GDM1 (cell line): Measurements from ENCODE around the gene TTLL5.

Experiments used
- DNase-seq: peaks from one replicate; lab custom pipeline; 2025; lab: John Stamatoyannopoulos, UW

Gene TTLL5

DNA sequence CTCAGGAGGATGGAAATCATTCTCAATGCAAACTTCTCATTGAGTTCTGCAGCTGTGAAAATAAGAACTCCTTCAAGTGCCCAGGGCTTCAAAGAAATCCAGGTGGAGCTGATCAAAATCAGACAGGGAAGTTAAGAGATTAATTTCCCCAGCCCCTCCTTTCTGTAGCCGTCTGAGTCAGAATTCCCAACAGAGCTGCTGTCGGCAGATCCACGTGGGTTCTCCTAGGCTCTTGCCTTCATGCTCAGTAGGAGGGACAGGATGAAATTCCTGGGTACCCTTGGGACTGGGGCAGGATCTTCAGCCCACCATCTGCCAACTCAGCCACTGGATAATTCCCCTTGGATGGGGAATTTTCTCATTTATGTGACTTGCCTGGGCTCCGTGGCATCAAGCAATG is 307.4 kb downstream of the TTLL5 start:
- no peak for DNase-seq

DNA sequence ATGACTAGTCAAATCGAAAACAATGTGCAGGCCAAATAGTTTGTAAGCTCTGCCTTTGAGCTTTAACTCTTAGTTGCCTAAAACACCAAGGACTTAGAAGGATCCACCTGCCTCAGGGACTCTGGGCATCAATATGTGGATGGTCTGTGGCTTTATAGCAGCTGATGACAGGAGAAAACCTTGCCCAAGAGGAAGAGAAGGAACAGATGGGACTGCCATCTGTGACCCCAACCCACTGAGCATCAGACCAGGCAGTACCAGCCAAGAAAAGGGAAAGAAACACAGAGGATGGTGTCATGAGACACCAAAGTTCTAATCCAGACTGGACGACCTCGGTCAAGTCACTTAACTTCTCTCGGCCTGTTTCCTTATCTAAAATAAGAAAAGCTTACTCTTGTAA is 308.1 kb downstream of the TTLL5 start:
- DNase-seq: no peak

DNA sequence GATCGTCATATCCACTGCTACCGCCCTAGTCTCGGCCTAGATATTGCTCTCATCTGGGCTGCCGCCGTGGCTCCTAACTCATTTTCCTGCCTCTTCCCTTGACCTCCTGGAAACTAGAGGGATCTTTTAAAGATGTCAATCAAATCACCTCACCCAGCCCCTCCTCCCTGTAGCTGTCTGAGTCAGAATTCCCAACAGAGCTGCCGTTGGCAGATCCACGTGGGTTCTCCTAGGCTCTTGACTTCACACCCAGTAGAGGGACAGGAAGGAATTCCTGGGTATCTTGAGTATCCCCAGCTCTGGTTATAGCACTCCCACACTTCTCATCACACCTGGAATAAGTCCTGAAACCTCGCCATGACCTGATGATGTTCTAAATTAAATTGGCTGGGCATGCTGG is 308.8 kb downstream of the TTLL5 start:
- no peak for DNase-seq

DNA sequence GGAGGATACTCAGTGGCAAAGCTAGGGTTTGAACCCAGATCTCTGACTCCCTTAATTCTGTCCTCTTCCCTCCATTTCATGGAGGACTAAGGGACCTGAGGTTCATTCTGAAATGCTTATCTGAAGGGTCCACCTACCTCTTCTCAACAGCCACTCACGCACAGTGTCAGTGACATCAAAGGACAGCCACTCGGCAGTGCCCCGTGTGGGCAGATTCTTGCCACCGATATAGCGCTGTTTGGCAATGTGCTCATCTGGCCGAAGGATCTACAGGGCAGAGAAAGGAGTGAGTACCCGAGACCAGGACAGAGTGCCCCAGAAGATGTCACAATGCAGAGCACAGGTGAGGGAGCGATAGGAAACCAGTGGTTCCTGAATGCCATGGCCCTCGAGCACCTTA is 309.9 kb downstream of the TTLL5 start:
- no peak for DNase-seq

DNA sequence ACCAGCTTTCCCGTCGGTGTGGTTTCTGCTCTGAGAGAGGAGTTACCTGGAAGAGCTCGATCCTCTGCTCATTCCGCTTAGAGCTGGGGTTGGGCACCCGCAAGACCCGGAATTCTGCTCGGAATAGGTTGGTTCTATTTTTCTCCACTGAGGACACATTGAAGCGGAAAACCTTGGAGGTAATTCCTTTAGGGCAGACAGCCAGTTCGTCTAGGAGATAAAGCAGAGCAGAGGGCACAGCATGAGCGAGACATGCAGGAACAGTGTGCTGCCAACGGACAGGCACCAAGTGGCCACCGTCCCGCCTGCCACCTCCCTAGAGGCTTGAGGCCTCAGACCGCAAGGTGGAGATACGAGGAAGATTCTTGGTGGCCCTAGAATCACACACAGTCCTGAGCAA is 310.5 kb downstream of the TTLL5 start:
- no peak for DNase-seq

DNA sequence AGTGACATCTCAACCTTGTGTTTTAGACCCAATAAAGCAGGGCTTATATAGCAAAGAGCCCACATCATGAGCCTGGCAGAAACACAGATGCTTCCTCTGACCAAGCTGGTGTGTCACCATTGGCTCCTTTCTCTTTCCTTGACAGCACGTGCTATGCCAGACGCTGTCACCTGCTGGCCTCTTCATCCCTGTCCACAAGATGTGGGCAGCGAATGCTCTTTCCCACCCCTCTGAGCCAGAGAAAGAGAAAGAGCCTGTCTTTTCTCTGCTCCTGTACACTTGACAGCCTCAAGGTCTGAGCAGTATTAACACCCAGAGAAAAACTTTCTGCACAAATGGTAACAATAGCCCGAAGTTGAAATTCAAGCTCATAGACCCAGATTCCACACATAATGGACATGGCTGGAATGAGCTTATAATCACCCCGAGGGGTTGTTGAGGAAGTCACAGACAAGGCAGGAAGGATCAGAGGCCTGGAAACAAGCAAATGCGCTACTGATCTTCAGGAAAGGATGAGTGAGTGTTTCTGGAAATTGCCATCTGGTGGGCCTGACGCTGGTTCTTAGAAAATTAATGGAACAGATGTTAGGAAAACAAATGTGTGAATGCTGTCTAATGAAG is 311.9 kb downstream of the TTLL5 start:
- DNase-seq: no peak

DNA sequence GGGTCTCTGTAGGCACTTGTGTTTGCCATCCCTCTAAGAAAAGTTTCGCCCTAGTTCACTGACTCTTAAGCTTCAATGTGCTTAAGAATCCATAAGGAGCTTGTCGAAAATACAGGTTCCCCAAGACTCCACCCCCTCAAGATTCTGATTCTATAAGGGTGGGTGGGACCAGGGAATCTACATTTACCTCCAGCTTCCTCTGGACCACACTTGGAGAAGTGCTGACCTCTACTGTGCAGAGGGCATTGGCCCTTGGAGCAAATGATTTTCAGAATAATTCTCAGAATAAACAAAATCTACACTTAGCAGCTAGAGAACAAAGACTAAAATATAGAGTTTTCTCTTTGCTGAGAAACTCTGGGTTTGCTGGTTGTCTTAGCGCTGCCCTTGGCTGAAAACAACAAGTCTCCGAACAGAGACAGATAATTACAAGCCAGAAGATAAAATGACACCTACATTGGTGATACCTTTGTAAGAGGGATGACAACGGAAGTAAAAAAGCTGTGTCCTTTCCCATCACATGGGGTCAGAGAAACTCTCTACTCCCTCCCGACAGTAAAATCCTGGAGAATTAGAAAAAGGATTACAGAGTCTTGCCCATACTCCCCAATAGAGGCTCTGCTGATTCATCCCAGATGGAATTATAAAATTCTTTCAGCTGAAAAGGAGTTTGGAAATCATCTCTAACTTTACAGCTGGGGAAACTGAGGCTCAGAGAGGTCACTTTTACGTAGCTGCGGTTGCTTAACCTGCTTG is 316.0 kb downstream of the TTLL5 start:
- DNase-seq: no peak

DNA sequence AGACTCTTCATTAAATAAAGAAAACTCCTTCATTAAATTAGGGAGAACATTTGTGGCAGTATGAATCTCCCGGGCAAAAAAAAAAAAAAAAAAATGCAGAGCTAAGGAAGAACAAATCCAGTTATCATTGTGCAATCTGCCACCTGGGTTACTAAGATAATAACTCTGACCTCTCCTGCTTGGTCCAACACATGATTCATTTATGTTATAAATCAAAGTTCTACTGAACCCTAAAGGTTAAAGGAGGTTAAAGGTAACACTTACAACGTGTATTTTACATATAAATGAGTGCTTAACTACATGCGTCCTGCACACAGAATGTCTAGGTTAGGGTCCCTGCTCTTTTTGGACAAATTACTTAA is 316.5 kb downstream of the TTLL5 start:
- DNase-seq: no peak

DNA sequence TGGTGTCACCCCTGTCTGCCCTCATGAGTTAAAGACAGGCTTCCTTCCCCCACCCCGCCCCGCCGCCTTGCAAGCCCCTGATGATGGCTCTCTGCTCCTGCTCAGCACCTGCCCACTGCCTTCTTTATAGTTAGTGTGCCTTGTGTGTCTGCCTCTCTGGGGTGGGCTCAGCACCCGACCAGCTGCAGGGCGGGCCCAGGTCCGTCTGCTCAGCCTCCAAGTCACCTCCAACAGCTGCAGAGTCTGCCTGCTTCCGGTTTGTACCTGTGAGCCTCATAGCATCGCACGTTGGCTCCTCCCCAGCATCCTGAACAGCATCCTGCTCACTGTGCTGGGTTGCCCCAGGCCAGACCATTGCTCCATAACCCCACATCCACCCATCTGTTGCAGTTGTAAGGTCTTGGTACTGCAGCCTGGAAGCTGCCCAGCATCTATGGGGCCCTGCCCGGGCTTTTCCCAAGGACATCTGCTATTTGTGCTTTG is 317.2 kb downstream of the TTLL5 start:
- DNase-seq: no peak

DNA sequence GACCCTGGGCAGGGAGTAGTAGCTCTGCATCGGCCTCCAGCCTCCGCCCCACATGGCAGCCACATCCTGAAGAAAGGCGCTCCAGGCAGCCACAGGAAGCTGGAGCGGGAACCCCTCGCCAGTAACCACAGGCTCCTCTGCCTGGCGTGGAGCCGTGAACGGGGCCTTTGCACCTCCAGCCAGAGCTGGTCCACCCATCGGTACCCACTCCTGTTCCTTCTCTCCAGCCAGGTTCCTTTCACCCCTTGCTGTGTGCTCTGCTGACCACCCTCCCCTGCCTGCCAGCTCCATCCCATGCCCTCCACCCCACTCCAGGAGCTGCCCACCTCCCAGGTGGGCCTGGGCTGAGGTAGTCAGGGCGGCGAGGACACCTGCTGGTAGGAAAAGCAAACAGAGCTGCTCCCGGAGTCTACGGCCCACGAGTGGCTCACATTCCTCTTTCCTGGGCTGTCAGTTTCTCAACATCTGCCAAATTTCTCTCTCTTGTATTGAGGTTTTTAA is 318.1 kb downstream of the TTLL5 start:
- DNase-seq: no peak

DNA sequence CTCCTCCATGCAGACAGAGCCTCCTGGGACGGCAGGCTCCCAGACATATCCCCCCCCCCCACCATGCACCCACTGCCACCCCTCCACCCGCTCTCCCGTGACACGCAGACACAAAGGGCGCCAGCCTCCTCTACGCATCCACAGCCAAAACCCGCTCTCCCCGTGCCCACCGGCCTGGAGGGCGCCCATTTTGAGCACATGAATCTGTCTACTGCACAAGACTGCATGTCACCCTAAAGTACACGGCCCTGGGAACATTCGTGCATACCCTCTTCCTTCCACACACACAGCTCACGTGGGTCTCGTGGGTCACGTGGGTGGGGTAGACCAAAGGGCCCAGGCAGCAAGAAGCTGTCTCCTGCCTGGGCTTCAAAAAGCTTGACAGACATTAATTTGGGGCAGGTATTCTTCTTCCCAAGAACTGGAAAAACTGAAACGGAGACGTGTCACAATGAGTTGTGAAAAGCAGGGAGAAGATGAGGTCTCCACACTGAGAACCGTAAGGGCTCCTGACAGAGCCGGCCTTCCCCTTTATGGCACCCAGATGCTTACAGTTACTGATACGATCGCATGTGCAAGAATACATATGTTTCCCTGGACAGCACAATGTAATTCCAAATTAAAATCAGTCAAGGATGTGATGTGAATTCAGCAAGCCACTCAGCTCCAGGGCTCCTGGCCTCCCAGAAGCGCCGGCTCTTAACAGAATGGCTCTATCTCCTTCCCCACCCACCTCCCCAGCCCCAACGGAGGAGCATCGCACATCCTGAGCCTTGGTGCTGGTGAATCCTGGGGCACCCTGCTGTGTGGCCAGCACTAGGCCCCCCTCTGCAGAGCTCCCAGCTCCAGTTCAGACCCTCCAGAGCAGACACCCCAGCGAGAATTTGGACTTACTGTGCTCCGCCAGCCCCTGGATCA is 318.9 kb downstream of the TTLL5 start:
- no peak for DNase-seq

DNA sequence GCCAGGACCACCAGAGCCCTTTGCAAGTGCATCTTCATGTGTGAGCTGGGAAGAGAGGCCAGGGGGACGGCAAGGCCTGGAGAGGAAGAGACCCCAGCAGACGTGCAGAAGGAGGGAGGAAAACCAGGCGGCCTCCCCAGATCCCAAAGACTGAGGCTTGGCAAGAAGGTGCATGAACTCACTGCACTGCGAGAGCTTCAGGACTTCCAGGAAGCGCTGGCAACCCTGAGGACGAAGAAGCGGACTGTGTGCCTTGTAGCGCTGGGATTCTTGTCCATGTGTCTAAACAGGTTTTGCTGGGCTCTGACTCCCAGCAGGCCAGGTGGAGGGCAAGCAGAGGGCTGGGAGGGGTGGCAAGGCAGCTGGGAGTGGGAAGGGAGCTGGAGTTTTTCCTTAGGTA is 319.8 kb downstream of the TTLL5 start:
- DNase-seq: no peak

DNA sequence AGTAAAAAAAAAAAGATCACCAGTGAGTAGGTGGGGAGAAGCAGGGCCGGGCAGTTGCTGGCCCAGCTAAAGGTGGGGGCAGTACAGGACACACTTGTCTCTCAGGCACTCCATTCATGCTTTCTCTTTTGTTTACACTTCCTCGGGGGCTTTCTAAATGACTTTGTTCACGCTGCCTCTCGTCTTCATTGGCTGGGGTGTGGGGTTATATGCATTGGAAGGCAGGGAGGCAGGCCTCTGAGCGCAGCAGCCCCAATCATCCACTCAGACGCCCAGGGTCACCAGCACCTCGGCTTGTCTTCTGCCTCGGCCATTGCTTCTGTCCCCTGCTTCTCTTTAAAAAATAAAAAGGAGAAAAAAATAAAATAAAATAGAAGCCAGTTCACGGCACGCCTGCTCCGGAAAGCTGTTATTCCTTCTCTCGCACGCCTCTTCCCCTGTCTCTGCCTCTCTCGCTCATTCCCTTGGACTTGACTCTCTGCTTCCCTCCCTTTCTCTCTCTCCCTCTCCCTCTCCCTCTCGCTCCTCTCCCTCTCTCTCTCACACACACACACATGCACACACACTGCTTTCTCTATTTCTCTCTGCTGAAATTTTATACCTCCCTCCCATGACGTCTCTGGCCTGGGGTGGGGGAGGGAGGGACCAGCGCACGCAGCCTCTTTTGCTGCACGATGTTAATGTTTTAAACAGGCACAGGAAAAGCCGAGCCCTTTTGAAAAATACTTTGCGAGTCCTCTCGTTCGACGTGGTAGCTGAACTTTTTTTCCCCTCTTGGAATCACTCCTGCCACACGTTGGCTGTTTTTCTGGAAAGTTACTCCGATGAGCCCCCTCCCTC is 320.6 kb downstream of the TTLL5 start, which contains the start of gene TGFB3:
TSS of gene TGFB3 (minus strand) at position 570 of the 840 bp plus-strand sequence. CDS start 1,102 bp downstream, outside the sequence.
- DNase-seq: no peak

DNA sequence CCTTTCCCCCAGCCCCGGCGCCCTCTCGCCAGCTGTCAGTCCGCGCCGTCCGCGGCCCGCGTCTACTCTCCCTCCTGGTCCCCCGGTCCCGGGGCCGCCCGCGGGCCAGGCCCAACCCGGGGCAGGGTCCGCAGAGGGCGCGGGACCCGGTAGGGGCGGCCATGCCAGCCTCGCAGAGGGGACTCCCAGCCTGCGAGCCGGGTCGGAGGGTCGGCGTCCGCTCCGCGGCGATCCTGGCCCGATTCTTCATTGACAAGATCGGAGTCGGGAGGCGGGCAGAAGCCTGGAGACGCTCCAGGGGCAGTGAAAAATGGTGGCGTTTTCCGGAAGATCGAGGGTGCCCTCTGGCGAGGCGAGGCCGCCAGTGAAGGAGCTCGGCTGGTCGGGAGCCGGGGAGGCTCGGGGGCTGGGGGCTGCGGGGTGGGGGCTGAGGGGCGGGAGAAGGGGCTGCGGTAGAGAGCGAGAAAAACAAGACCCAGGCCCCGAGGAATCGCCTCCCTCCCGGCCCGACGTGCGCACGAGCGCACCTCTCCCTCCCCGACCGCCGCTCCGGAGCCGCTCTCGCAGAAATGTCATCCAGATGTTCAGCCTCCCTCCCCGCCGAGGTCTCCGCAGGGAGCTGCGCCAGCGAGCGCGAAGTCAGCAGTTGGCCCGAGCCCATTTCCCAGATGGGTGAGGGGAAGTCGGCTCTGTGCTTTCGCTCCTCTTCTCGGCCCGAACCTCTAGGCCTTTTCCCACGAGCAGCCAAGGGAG is 321.4 kb downstream of the TTLL5 start:
- peak; percentile 50 for DNase-seq

DNA sequence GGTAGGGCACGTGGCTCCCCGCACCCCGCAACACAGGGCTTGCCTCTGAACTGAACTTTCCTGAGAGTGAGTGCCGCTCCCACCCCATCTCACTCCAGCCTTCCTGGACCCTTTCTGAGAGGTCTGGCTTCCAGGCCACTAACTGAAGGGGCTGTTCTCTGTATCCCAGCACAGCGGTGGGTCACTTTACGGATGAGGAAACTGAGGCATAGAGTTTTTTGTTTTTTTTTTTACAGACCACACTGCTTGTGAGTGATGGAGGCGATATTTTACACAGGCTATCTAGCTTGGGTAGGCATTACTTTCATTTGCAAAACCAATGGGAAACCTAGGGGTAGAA is 321.9 kb downstream of the TTLL5 start:
- no peak for DNase-seq

DNA sequence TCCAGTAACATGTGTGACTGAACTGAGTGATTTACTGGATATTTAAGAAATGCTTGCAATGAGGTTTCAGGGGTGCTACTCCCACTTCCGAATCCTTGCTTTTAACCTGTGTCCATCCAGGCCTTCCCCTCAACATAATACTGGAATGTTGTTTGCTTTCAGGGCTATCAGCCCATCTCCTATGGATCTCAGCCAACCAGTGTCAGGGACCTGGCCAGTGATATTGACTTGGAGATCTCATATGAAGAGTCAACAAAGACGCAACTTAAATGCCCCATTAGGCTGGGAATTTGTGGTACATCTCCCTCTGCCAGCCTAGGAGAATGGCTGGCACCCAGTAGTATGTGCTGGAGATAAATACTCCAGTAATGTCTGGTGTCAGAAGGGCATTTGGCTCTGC is 323.6 kb downstream of the TTLL5 start:
- DNase-seq: no peak

DNA sequence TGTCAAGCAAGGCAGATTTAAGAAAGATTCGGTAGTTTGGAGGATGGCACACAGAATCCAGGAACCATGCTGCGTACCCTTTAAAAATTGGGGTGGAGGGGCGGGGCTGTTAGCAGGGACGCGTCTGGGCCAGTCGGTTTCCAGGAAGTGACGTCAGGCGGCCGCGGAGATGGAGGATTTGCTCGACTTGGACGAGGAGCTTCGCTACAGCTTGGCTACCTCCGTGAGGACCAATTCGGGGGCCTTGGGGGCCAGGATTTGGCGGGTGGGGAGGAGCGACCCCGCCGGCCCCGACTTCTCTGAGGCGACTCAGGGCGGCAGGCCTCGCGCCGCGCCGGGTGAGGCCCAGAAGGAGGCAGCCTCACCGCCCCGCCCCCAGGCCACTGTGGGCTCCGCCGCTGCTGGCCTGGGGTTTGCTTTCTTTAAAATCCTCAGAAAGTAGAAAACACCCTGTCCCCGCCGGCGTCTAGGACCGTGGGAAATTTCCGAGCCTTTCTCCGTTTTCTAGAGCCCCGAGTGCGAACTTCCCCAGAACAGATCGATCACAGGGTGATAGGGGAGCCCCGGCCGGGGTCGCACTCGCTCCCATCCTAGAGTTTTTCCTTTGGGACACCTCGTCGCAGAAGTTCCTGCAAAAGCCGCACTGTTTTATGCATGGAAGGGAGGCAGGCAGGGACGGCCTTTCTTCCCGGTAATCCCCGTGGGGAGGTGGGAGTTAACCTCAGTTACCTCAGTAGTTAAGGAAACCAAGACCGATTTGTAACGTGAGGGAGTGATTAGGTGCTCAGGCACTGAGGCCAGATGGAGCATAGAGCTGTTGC is 324.8 kb downstream of the TTLL5 start, which contains the start of gene IFT43:
TSS of gene IFT43 (plus strand) at position 146 of the 821 bp plus-strand sequence. CDS start at position 170, 24 bp downstream.
- DNase-seq: peak; percentile 46

DNA sequence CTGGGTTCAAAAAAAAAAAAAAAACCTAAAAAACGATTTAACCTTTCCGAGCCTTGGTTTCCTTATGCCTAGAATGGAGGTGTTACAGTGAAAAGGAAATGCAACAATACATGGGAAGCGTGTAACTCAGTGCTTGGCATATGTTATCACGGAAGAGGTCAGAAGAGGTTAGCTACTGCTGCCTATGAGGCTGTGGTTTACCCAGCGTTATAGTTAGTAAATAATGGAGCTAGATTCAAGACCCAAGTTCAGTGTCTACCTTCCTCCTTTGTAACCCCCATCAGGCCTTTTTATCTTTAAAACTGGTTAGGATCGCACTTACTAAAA is 325.4 kb downstream of the TTLL5 start:
- DNase-seq: no peak

DNA sequence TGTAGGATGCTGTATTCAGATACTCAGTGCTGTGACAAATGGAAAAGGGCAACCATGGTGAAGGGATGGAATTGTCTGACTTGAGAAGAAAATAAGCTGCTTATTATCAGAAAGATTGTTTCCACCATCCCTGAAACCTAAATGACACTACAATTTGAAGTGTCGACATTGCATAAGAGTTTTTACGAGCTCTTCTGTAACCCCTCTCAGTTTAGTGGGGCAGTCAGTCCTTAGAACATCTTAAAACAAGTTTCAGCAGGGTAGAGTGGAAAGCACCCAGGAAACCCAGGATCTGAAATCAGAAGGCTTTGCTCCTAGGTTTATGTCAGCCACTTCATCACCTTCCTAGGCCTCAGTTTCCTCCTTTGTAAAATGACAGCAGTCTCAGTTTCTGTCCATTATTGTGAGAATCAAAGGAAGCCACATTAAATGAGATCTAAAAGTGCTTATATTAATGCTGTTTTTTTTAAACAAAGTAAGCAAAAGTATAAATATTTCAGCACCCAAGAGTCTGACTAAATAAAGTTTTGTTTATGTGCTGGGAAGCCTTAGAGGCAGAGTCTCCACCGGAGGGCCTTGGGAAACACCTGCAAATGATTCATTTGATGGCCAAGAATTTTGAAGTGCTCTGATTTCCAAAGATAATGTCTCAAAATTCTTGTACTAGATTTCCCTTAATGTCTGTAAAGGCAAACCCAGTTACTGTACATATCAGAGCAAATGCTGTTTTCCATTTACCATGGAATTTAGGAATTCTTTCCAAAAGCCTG is 326.3 kb downstream of the TTLL5 start:
- DNase-seq: no peak
